OCI-LY1 (cell line): ENCODE data around the gene PRR13.

ENCODE experiments used
- H2AFZ ChIP-seq: fragments of 200-600 bp; sonication (generic), shearing (Covaris generic); 2 replicates; pipeline ENCODE4 v1.6.0; 2014; ENCODE audit warnings: antibody characterized with exemption, mild to moderate bottlenecking, low read length
- H3F3A ChIP-seq: fragments of 200-600 bp; sonication (generic), shearing (Covaris generic); 2 replicates; pipeline ENCODE4 v1.6.0; 2014; ENCODE audit warnings: mild to moderate bottlenecking, antibody characterized with exemption, low read length, moderate library complexity; ENCODE audit not compliant: insufficient read depth
- H3K27ac ChIP-seq: fragments of 200-600 bp; sonication (generic); 2 replicates; pipeline ENCODE4 v1.5.1; 2014; ENCODE audit warnings: low read length, mixed run types, mild to moderate bottlenecking, low read depth; ENCODE audit not compliant: poor library complexity, severe bottlenecking
- H3K27me3 ChIP-seq: fragments of 200-600 bp; sonication (generic); 2 replicates; pipeline ENCODE4 v1.6.0; 2014; ENCODE audit warnings: antibody characterized with exemption, mild to moderate bottlenecking, low read length, moderate library complexity; ENCODE audit not compliant: insufficient read depth
- H3K36me3 ChIP-seq: fragments of 200-600 bp; sonication (generic); 2 replicates; pipeline ENCODE4 v1.6.1; 2014; ENCODE audit warnings: mild to moderate bottlenecking, antibody characterized with exemption, low read length, moderate library complexity, mixed read lengths; ENCODE audit not compliant: insufficient read depth
- H3K4me1 ChIP-seq: fragments of 200-600 bp; sonication (generic); 2 replicates; pipeline ENCODE4 v1.5.1; 2014; ENCODE audit warnings: mild to moderate bottlenecking, low read length, moderate library complexity; ENCODE audit not compliant: insufficient read depth, severe bottlenecking
- H3K4me2 ChIP-seq: fragments of 200-600 bp; sonication (generic), shearing (Covaris generic); 2 replicates; pipeline ENCODE4 v1.6.1; 2014; ENCODE audit warnings: low read length
- H3K4me3 ChIP-seq: fragments of 200-600 bp; sonication (generic); 2 replicates; pipeline ENCODE4 v1.5.1; 2014; ENCODE audit warnings: low read length, low read depth, mild to moderate bottlenecking, mixed read lengths; ENCODE audit not compliant: poor library complexity, severe bottlenecking
- H3K79me2 ChIP-seq: fragments of 200-600 bp; shearing (Covaris generic); 2 replicates; pipeline ENCODE4 v1.6.1; 2016; ENCODE audit warnings: mixed run types, low read length, mixed read lengths; ENCODE audit not compliant: insufficient read depth
- H3K9ac ChIP-seq: fragments of 200-600 bp; sonication (generic), shearing (Covaris generic); 2 replicates; pipeline ENCODE4 v1.6.1; 2014; ENCODE audit warnings: mild to moderate bottlenecking, low read length, mixed read lengths
- H3K9me2 ChIP-seq: fragments of 200-600 bp; sonication (generic), shearing (Covaris generic); 2 replicates; pipeline ENCODE4 v1.6.1; 2014; ENCODE audit warnings: low read depth, mild to moderate bottlenecking, low read length, mixed read lengths
- H3K9me3 ChIP-seq: fragments of 200-600 bp; shearing (Covaris generic); 2 replicates; pipeline ENCODE4 v1.6.1; 2014; ENCODE audit warnings: low read length, mixed read lengths
- H4K20me1 ChIP-seq: fragments of 200-600 bp; sonication (generic), shearing (Covaris generic); 2 replicates; pipeline ENCODE4 v1.6.0; 2016; ENCODE audit warnings: mild to moderate bottlenecking, low read length; ENCODE audit not compliant: insufficient read depth
- EZH2 ChIP-seq: fragments of 200-600 bp; sonication (generic), shearing (Covaris generic); IDR thresholded peaks from 2 replicates; pipeline ENCODE4 v1.8.0; 2017; ENCODE audit warnings: borderline replicate concordance, mixed run types, mild to moderate bottlenecking, antibody characterized with exemption, low read length, moderate library complexity, mixed read lengths
- TF ChIP-seq, protein P1 (sequence below): fragments of 200-600 bp; sonication (generic), shearing (Covaris generic); IDR thresholded peaks from 2 replicates; pipeline ENCODE4 v1.5.1; 2017; ENCODE audit warnings: mild to moderate bottlenecking, antibody characterized with exemption, low read length, moderate library complexity, mixed read lengths

PRR13 gene

DNA sequence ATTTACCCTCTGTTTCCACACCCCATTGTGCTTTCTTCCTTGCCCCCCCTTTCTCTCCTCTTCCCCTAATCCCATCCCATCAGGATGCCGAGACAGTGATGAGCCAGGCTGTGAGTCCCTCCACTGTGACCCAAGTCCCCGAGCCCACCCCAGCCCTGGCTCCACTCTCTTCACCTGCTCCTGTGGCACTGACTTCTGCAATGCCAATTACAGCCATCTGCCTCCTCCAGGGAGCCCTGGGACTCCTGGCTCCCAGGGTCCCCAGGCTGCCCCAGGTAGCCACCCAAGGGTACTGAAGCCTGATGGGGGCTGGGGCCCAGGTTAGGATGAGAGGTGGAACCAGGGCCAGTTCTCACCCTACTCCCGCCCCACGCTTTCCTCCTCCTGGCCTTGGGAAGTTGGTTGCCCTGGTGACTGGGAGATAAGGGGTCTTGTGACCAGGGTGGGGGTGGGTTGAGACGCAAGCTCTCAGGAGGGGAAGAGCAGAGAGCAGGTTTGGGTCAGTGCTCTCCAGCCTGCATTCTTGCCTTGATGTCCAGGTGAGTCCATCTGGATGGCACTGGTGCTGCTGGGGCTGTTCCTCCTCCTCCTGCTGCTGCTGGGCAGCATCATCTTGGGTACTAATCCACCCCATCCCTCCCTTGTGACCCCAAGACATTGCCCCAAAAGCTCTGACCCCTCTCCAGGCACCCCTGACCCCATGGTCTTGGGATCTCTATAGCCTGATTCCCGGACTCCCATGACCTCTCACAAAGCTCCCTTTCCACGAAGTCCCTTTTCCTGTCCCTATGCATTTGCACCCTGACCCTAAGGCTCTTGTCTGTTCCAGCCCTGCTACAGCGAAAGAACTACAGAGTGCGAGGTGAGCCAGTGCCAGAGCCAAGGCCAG, 16.7 kb upstream of the PRR13 start:
- Histone ChIP-seq H2AFZ (no peak overlapping the region), H3K9me2 (no peaks in the 10 kb centered on the region), H3K9me3 (no peaks in the 10 kb centered on the region), H4K20me1 (no peaks in the 10 kb centered on the region), H3K4me2 (no peak overlapping the region), H3K4me3 (no peak overlapping the region), H3K27ac (no peak overlapping the region), H3K4me1 (peaks cover 10% of the 10 kb centered on the region), H3F3A (no peaks in the 10 kb centered on the region), H3K36me3 (no peaks in the 10 kb centered on the region), H3K9ac (no peak overlapping the region), H3K79me2 (no peaks in the 10 kb centered on the region), H3K27me3 (no peaks in the 10 kb centered on the region)
- TF ChIP-seq, protein P1, sequence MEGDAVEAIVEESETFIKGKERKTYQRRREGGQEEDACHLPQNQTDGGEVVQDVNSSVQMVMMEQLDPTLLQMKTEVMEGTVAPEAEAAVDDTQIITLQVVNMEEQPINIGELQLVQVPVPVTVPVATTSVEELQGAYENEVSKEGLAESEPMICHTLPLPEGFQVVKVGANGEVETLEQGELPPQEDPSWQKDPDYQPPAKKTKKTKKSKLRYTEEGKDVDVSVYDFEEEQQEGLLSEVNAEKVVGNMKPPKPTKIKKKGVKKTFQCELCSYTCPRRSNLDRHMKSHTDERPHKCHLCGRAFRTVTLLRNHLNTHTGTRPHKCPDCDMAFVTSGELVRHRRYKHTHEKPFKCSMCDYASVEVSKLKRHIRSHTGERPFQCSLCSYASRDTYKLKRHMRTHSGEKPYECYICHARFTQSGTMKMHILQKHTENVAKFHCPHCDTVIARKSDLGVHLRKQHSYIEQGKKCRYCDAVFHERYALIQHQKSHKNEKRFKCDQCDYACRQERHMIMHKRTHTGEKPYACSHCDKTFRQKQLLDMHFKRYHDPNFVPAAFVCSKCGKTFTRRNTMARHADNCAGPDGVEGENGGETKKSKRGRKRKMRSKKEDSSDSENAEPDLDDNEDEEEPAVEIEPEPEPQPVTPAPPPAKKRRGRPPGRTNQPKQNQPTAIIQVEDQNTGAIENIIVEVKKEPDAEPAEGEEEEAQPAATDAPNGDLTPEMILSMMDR, result no peak
- no peak for TF ChIP-seq EZH2

DNA sequence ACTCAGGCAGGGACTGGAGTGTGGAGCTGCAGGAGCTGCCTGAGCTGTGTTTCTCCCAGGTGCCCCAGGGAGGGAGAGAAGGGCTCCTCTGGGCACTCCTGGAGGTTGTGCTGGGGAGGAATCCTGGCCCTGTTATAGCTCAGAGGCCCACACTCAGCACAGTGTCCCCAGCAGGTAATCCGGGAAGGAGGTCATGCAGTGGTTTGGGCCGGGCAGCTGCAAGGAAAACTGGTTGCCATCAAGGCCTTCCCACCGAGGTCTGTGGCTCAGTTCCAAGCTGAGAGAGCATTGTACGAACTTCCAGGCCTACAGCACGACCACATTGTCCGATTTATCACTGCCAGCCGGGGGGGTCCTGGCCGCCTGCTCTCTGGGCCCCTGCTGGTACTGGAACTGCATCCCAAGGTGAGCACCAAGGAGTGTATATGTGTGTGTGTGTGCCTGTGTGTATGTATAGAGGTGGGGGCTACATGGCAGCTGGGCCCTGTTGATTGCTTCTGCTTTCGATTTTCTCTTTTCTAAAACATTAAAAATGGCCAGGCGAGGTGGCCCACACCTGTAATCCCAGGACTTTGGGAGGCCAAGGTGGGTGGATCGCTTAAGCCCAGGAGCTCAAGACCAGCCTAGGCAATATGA, 15.9 kb upstream of the PRR13 start:
- no peak overlapping the region for H2AFZ ChIP-seq
- H3K4me1 ChIP-seq, result peaks cover 9% of the 10 kb centered on the region
- no peaks in the 10 kb centered on the region for H3K9me3 ChIP-seq
- H3K27me3 ChIP-seq, result no peaks in the 10 kb centered on the region
- no peak overlapping the region for H3K9ac ChIP-seq
- no peaks in the 10 kb centered on the region for H3F3A ChIP-seq
- no peaks in the 10 kb centered on the region for H3K79me2 ChIP-seq
- no peaks in the 10 kb centered on the region for H3K9me2 ChIP-seq
- H3K27ac ChIP-seq, result no peak overlapping the region
- no peak overlapping the region for H3K4me2 ChIP-seq
- H3K36me3 ChIP-seq, result no peaks in the 10 kb centered on the region
- no peak overlapping the region for H3K4me3 ChIP-seq
- H4K20me1 ChIP-seq, result no peaks in the 10 kb centered on the region
- no peak for TF ChIP-seq EZH2
- TF ChIP-seq, protein P1, result no peak

DNA sequence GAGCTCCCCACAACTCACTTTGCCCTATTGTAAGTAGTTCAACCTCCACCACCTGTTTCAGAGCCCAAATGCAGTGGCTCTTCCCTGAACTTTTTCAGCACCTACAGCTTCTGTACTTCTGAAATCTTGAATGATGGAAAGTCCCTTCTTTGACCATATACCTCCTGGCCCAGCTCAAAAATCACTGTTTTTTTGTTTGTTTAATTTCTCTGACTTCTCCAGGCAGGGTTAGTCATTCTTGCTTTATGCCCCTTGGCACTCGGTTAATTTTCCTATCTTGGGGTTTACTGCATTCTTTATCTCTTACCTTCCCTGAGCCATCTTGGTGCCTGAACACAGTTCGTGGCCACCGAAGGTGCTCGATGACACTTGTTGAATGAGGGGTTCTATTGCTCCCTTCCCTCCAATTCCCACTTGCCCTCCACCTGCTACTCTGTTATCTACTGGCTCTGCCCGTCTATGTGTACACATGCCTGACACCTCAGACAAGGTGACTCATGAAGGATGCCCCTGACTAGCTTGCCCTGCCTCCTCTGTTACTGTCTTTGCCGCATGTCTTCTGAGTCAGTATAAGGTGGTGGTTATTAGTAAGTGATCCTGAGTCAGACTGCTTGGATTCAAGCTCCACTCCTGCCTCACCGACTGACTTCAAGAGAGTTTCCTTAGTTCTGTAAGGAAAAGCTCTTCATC, 13.5 kb upstream of the PRR13 start:
- Histone ChIP-seq H3K4me3 (no peak overlapping the region), H3K9me3 (no peaks in the 10 kb centered on the region), H3K27ac (no peak overlapping the region), H4K20me1 (no peaks in the 10 kb centered on the region), H3K79me2 (no peaks in the 10 kb centered on the region), H3K9me2 (no peaks in the 10 kb centered on the region), H3K36me3 (no peaks in the 10 kb centered on the region; the same call in 1 of the 2 replicates), H3K4me1 (no peaks in the 10 kb centered on the region), H3K27me3 (no peaks in the 10 kb centered on the region), H2AFZ (no peak overlapping the region), H3K4me2 (no peak overlapping the region), H3K9ac (no peak overlapping the region), H3F3A (no peaks in the 10 kb centered on the region)
- no peak for TF ChIP-seq EZH2
